Uterus (tissue), 2 donors: ENCODE measurements around the gene SBF2.

ENCODE experiments used
- POLR2A ChIP-seq, 2 donors: fragments of 450-650 bp; IDR thresholded peaks; one replicate each; pipeline ENCODE4 v1.6.1; 2016; ENCODE audit warnings: antibody characterized with exemption in 2 of 2, mild to moderate bottlenecking in 1 of 2, moderate library complexity in 1 of 2
- TF ChIP-seq, protein P1 (sequence below), 4 experiments: fragments of 200-600 bp in 2 of 4; fragments of 450-650 bp in 2 of 4; sonication (generic) in 2 of 4; IDR thresholded peaks; one replicate each; pipeline ENCODE4 v1.5.1; 2016 to 2019; ENCODE audit warnings: antibody characterized with exemption in 4 of 4, mild to moderate bottlenecking in 2 of 4, moderate library complexity in 1 of 4

DNA sequence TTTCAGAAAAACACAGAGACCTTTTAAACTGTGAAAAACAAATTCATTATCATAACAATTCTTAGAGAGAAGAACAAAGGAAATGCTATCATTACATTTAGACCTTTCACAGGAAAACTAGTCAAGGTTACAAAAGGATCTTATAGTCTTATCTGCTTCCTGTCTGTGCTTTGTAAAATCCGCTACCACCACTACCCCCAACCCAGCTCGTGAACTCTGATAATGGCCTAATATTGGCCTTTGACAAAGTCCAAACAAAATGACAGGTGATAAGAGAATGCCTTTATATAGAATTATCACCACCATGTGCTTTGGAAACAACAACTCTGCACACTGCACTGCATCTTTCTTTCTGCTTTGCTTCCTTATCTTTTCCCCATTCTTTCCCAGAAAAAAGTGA lies 272.5 kb downstream of the SBF2 start:
- no peak for TF ChIP-seq POLR2A (IDR thresholded peaks at IDR 0.05)
- TF ChIP-seq, protein P1, sequence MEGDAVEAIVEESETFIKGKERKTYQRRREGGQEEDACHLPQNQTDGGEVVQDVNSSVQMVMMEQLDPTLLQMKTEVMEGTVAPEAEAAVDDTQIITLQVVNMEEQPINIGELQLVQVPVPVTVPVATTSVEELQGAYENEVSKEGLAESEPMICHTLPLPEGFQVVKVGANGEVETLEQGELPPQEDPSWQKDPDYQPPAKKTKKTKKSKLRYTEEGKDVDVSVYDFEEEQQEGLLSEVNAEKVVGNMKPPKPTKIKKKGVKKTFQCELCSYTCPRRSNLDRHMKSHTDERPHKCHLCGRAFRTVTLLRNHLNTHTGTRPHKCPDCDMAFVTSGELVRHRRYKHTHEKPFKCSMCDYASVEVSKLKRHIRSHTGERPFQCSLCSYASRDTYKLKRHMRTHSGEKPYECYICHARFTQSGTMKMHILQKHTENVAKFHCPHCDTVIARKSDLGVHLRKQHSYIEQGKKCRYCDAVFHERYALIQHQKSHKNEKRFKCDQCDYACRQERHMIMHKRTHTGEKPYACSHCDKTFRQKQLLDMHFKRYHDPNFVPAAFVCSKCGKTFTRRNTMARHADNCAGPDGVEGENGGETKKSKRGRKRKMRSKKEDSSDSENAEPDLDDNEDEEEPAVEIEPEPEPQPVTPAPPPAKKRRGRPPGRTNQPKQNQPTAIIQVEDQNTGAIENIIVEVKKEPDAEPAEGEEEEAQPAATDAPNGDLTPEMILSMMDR (IDR thresholded peaks at IDR 0.05) = no peak
